ENCODE data around the gene CLCNKB.
A peak's percentile ranks its signal among the peaks of the same experiment; 100 is the strongest.

Gene CLCNKB

GRCh38 chr1:16066245-16066644 is 22.7 kb downstream of the CLCNKB start:
- H3K27me3 ChIP-seq (ENCODE audit: control insufficient read depth, insufficient read depth, low read length): no peaks in the 10 kb centered on the region
- no peak overlapping the region for H3K9ac ChIP-seq (ENCODE audit: low read length)
- no peak overlapping the region for H3K4me3 ChIP-seq (ENCODE audit: low read length)
- peaks cover 11% of the 10 kb centered on the region for H3K4me1 ChIP-seq (ENCODE audit: control insufficient read depth, low read depth, low read length)
- no peaks in the 10 kb centered on the region for H3K36me3 ChIP-seq (ENCODE audit: control insufficient read depth, low read depth, low read length)
- H3K27ac ChIP-seq (ENCODE audit: low read length): no peak overlapping the region
- no peaks in the 10 kb centered on the region for H3K9me3 ChIP-seq (ENCODE audit: control insufficient read depth, low read depth, low read length)

DNA sequence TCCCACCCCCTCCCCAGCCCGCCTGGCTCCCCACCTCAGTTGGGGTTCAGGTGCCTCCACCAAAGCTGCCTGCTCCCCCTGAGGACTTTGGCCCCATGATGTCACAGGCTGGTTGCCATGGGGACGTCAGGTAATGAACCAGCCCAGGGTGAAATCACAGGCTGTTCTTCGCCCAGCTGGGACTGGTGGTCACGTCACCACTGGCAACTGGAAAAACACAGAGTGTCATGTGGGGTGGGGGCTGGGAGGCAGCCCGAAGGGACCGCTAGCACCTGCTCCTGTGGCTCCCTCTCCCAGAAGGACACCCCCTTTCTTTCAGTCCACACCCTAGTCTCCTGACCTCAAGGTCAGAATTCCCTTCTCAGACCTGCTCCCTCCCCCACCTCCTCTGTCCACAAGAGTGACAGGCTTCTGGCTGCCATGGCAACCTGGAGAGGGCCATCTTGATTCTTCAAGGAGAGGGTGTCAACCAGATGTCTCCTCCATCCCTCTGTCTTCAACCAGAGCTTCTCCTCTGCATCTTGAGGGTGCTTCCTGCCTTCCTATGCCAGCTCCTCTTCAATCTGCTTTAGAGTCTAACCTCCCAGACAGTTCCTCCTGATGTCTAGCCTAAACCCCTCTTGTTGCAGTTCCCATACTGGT is 23.7 kb downstream of the CLCNKB start:
- H3K27ac ChIP-seq (ENCODE audit: low read length): no peak overlapping the region
- H3K9me3 ChIP-seq (ENCODE audit: control insufficient read depth, low read depth, low read length): no peaks in the 10 kb centered on the region
- no peak overlapping the region for H3K4me3 ChIP-seq (ENCODE audit: low read length)
- no peak overlapping the region for H3K9ac ChIP-seq (ENCODE audit: low read length)
- no peaks in the 10 kb centered on the region for H3K36me3 ChIP-seq (ENCODE audit: control insufficient read depth, low read depth, low read length)
- peaks cover 11% of the 10 kb centered on the region for H3K4me1 ChIP-seq (ENCODE audit: control insufficient read depth, low read depth, low read length)
- peaks cover 4% of the 10 kb centered on the region for H3K27me3 ChIP-seq (ENCODE audit: control insufficient read depth, insufficient read depth, low read length)

- Histone ChIP-seq H3K27me3 (ENCODE audit: control insufficient read depth, insufficient read depth, low read length) (peaks cover 11% of the 10 kb centered on the region), H3K4me3 (ENCODE audit: low read length) (no peak overlapping the region), H3K27ac (ENCODE audit: low read length) (no peak overlapping the region), H3K36me3 (ENCODE audit: control insufficient read depth, low read depth, low read length) (no peaks in the 10 kb centered on the region), H3K9ac (ENCODE audit: low read length) (no peak overlapping the region), H3K4me1 (ENCODE audit: control insufficient read depth, low read depth, low read length) (peaks cover 14% of the 10 kb centered on the region), H3K9me3 (ENCODE audit: control insufficient read depth, low read depth, low read length) (no peaks in the 10 kb centered on the region)
Observed at GRCh38 chr1:16067933-16068332, 24.4 kb downstream of the CLCNKB start.

DNA sequence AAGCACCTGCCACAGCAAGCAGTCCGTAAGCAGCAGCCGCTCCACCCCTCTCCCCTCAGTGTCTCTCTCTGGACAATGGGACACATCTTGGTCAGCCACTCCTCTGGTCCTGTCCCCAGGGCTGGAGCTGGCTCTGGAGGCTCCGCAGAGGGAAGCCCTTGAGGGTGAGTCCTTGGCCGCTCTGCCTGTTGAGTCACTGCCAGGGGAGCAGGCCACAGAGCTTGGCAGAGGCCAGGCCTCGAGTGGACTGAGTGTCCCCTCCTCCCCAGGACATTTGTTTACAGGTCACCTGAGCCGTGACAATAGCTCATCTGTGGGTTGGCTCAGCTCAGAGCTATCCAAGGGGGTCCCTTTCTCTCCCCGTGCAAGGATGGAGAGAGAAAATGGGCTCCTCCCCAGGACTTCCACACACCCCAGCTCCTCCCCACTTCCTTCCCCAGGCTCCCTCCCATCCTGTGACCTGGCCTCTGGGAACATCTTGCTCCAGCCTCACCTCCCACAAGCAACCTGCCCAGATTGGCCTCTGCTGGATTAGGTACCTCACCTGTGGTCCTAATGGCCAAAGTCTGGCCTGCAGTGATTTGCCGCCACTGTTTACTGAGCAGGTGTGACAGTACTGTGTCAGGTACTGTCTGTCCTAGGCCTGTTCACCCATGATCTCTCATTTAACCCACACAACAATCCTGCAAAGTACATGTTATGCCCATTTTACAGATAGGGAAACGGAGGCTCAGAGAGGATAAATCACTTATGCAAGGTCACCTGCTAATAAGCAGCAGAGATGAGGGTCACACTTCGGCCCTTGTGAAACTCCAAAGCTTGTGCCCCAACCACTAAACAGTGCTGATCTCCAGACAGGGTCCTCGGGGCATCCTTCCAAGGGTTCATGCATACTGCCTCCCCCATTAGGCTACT is 25.0 kb downstream of the CLCNKB start:
- H3K4me3 ChIP-seq (ENCODE audit: low read length): no peak overlapping the region
- H3K27ac ChIP-seq (ENCODE audit: low read length): no peak overlapping the region
- peaks cover 13% of the 10 kb centered on the region for H3K4me1 ChIP-seq (ENCODE audit: control insufficient read depth, low read depth, low read length)
- no peaks in the 10 kb centered on the region for H3K9me3 ChIP-seq (ENCODE audit: control insufficient read depth, low read depth, low read length)
- no peak overlapping the region for H3K9ac ChIP-seq (ENCODE audit: low read length)
- no peaks in the 10 kb centered on the region for H3K36me3 ChIP-seq (ENCODE audit: control insufficient read depth, low read depth, low read length)
- H3K27me3 ChIP-seq (ENCODE audit: control insufficient read depth, insufficient read depth, low read length): peaks cover 14% of the 10 kb centered on the region

- Histone ChIP-seq H3K27ac (ENCODE audit: low read length) (no peak overlapping the region), H3K36me3 (ENCODE audit: control insufficient read depth, low read depth, low read length) (no peaks in the 10 kb centered on the region), H3K4me1 (ENCODE audit: control insufficient read depth, low read depth, low read length) (peaks cover 7% of the 10 kb centered on the region), H3K4me3 (ENCODE audit: low read length) (no peak overlapping the region), H3K9ac (ENCODE audit: low read length) (no peak overlapping the region), H3K27me3 (ENCODE audit: control insufficient read depth, insufficient read depth, low read length) (peaks cover 33% of the 10 kb centered on the region), H3K9me3 (ENCODE audit: control insufficient read depth, low read depth, low read length) (no peaks in the 10 kb centered on the region)
Observed at GRCh38 chr1:16070640-16071355, 27.2 kb downstream of the CLCNKB start.

GRCh38 chr1:16071614-16072013 is 28.0 kb downstream of the CLCNKB start:
- Histone ChIP-seq H3K4me3 (ENCODE audit: low read length) (no peak overlapping the region), H3K9me3 (ENCODE audit: control insufficient read depth, low read depth, low read length) (no peaks in the 10 kb centered on the region), H3K27me3 (ENCODE audit: control insufficient read depth, insufficient read depth, low read length) (peaks cover 33% of the 10 kb centered on the region), H3K4me1 (ENCODE audit: control insufficient read depth, low read depth, low read length) (peaks cover 7% of the 10 kb centered on the region), H3K27ac (ENCODE audit: low read length) (no peak overlapping the region), H3K9ac (ENCODE audit: low read length) (no peak overlapping the region), H3K36me3 (ENCODE audit: control insufficient read depth, low read depth, low read length) (no peaks in the 10 kb centered on the region)

DNA sequence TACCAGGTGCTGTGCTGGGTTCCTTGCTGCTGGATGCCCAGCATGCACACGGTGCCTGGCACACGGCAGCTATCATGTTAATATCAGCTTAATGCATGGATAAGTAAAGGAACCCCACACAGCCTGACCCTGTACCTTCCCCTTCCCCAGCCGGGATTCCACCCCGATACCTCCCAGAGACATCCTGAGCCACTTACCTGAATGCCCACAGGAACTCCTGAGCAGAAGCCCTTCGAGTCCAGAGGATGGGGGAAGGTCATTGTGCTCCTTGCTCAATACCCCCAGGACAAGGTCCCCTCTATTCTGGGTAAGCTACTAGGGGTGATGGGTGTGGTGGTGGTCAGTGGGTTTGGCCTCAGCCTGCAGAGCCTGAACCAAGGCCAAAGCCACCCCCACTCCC is 28.5 kb downstream of the CLCNKB start:
- Histone ChIP-seq H3K27ac (ENCODE audit: low read length) (no peak overlapping the region), H3K4me3 (ENCODE audit: low read length) (no peak overlapping the region), H3K36me3 (ENCODE audit: control insufficient read depth, low read depth, low read length) (no peaks in the 10 kb centered on the region), H3K4me1 (ENCODE audit: control insufficient read depth, low read depth, low read length) (peaks cover 4% of the 10 kb centered on the region), H3K27me3 (ENCODE audit: control insufficient read depth, insufficient read depth, low read length) (peaks cover 33% of the 10 kb centered on the region), H3K9me3 (ENCODE audit: control insufficient read depth, low read depth, low read length) (no peaks in the 10 kb centered on the region), H3K9ac (ENCODE audit: low read length) (no peak overlapping the region)

GRCh38 chr1:16072616-16073484 is 29.3 kb downstream of the CLCNKB start:
- no peak overlapping the region for H3K27ac ChIP-seq (ENCODE audit: low read length)
- H3K36me3 ChIP-seq (ENCODE audit: control insufficient read depth, low read depth, low read length): no peaks in the 10 kb centered on the region
- no peak overlapping the region for H3K9ac ChIP-seq (ENCODE audit: low read length)
- H3K9me3 ChIP-seq (ENCODE audit: control insufficient read depth, low read depth, low read length): no peaks in the 10 kb centered on the region
- peaks cover 33% of the 10 kb centered on the region for H3K27me3 ChIP-seq (ENCODE audit: control insufficient read depth, insufficient read depth, low read length)
- H3K4me3 ChIP-seq (ENCODE audit: low read length): peak overlapping the region; percentile 31
- peaks cover 3% of the 10 kb centered on the region for H3K4me1 ChIP-seq (ENCODE audit: control insufficient read depth, low read depth, low read length)

DNA sequence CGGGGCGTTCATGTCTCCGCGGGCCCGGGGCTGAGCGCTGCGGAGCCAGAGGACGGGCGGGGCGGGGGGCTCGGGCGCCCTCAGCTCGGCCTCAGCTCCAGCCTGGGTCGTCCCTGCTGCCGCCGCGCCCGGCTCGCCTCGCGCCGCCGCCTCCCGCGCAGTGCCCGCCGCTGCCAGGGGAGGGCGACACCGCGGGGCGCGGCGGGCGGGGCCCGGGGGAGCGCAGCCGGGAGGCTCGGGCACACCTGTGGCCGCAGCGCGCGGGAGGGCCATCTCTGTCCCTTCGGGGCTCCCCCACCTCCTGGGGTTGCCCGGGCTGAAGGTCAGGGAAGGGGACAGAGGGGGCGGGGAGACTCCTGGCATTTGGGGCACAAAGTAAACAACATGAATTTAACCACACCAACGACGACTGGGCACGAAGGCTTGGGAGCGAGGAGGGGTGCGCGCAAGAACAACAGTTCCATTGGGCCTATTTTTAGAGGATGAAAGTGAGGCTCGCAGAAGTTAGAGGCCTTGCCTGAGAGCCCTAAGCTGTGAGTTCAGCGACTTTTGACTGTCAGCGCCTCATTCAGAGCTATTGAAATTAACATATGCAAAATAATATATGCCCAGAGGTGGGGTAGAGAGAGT is 30.0 kb downstream of the CLCNKB start, which contains the start of gene FAM131C:
TSS of gene FAM131C (minus strand) at position 162 of the 630 bp plus-strand sequence. CDS start 209 bp downstream, outside the sequence.
- Histone ChIP-seq H3K27me3 (ENCODE audit: control insufficient read depth, insufficient read depth, low read length) (peaks cover 33% of the 10 kb centered on the region), H3K9me3 (ENCODE audit: control insufficient read depth, low read depth, low read length) (no peaks in the 10 kb centered on the region), H3K27ac (ENCODE audit: low read length) (no peak within 1 kb of the TSS), H3K36me3 (ENCODE audit: control insufficient read depth, low read depth, low read length) (no peaks in the 10 kb centered on the region), H3K4me1 (ENCODE audit: control insufficient read depth, low read depth, low read length) (peaks cover 3% of the 10 kb centered on the region), H3K9ac (ENCODE audit: low read length) (no peak within 1 kb of the TSS), H3K4me3 (ENCODE audit: low read length) (peak within 1 kb of the TSS; percentile 60)

DNA sequence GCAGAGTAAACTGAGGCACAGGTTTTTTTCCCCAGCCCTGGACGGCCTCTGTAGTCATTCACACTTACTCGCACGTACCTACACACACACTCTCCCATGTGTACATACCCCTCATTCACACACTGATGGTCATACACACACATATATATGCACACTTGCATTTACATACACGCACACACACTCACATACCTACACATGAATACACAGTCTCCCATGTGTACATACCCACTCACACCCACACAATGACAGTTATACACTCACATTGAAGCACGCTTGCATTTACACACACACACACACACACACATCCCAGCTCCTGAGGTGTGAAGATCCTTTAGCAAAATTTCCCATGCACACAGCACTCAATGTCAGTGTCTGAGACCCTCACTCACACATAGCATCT is 30.6 kb downstream of the CLCNKB start:
- H3K4me3 ChIP-seq (ENCODE audit: low read length): peak overlapping the region; percentile 60
- no peaks in the 10 kb centered on the region for H3K36me3 ChIP-seq (ENCODE audit: control insufficient read depth, low read depth, low read length)
- H3K9ac ChIP-seq (ENCODE audit: low read length): no peak overlapping the region
- peaks cover 3% of the 10 kb centered on the region for H3K4me1 ChIP-seq (ENCODE audit: control insufficient read depth, low read depth, low read length)
- H3K9me3 ChIP-seq (ENCODE audit: control insufficient read depth, low read depth, low read length): no peaks in the 10 kb centered on the region
- no peak overlapping the region for H3K27ac ChIP-seq (ENCODE audit: low read length)
- H3K27me3 ChIP-seq (ENCODE audit: control insufficient read depth, insufficient read depth, low read length): peaks cover 33% of the 10 kb centered on the region

Measured in iPS-18a (cell line).